ENCODE results near the gene FREM1. TPM values are rescaled to one million over a fixed set of nuclear protein-coding genes. Genes with fewer than 3 reads are reported as not detected.
A peak's percentile ranks its signal among the peaks of the same experiment; 100 is the strongest.

The FREM1 gene
- total and polyA plus RNA-seq, 2 experiments from 2014 or later = 9.2 to 54.4 TPM

DNA sequence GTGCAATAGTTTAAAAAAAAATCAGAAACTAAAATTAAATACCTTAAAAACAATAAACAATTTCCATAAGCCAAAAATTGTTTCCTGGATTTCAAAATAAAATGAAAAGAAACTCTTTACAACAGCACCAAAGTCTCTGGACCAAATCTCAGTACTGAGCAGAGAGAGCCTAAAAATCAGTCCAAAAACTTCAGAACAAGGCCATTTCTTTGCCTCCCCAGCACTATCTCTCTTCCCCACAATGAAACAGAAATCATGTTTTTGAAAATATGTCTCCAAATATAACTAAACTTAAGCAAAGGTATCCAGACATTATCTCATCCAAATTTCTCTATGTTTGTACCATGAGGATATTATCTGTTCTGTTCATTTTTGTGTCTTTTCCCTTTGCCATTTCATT, 1.0 kb downstream of the FREM1 start:
- Histone ChIP-seq H3K9me3 (ENCODE audit: low read depth) (no peaks in the 10 kb centered on the region), H3K36me3 (no peaks in the 10 kb centered on the region), H3K27me3 (no peaks in the 10 kb centered on the region), H3K27ac (peak overlapping the region; percentile 85), H3K4me1 (ENCODE audit: low read depth) (peaks cover 44% of the 10 kb centered on the region), H3K4me3 (peak overlapping the region; percentile 34)
- no peak for DNase-seq (ENCODE audit: low read depth in 1 of 2, low spot score in 1 of 2)
- TF ChIP-seq CTCF (IDR thresholded peaks at IDR 0.05; ENCODE audit: low read depth, low read length) = no peak

DNA sequence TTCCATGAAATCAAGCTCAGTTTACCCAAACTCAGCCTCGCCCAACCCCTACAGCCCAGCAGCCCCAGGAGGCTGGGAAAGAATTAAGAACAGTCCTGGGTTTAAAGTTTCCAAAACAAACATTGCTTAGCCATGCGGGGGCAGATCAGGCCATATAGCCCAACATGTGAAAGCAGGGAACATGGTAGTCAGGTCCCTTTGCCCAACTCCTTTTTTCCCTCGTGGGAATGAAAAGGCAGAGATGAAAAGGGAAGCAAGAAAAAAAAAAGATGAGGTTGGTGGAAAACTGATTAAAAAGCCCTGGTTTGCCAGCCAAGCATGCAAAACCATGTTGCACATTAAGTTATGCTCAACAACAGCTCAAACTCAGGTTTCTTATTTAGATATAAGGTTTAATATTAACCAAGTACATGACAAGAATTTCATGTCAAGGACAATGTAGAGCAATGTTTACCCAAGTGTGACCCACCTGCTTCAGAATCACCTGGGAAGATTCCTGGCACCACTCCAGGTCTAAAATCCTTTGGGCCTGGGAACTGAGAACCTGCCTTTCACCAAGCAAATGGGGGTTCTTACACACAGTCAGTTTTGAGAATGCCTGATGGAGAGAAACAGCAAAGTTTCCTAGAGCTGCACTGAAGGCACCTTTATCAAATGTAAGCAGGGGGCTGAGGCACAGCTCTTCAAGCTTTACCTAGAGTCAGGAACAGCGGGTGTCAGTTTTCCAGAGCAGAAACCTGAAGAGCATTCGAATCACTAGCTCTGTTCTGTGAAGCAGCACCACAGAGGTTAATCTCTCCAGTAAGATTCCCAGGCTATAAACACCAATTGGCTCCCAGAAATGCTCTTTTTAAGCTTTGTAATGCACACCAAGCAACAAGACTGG, 1.7 kb downstream of the FREM1 start:
- Histone ChIP-seq H3K9me3 (ENCODE audit: low read depth) (no peaks in the 10 kb centered on the region), H3K4me1 (ENCODE audit: low read depth) (peaks cover 44% of the 10 kb centered on the region), H3K27me3 (no peaks in the 10 kb centered on the region), H3K27ac (peak overlapping the region; percentile 85), H3K36me3 (no peaks in the 10 kb centered on the region), H3K4me3 (peak overlapping the region; percentile 34)
- DNase-seq (ENCODE audit: low read depth in 1 of 2, low spot score in 1 of 2) = peak in 1 of 2 donors; percentile 44
- TF ChIP-seq CTCF (IDR thresholded peaks at IDR 0.05; ENCODE audit: low read depth, low read length) = no peak

DNA sequence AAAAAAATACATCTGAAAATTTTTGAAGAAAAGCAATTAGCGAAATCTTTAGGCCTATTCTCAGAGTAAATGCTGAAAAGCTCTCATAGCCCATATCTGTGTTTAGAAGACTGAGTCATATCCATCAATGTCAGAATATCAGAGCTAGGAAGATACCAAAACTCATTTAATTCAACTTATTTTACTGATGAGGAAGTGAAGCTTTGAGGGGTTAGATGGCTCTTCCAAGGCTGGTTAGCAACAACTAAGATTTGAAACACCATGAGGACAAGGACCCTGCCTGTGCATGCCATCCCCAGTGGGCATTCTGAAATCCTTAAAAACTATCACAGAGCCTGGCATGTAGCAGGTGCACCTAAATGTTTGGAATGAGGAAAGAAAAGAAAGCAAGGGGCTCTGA, 2.5 kb downstream of the FREM1 start:
- peaks cover 44% of the 10 kb centered on the region for H3K4me1 ChIP-seq (ENCODE audit: low read depth)
- H3K9me3 ChIP-seq (ENCODE audit: low read depth) = no peaks in the 10 kb centered on the region
- no peak for TF ChIP-seq CTCF (IDR thresholded peaks at IDR 0.05; ENCODE audit: low read depth, low read length)
- no peak for DNase-seq (ENCODE audit: low read depth in 1 of 2, low spot score in 1 of 2)
- peak overlapping the region; percentile 80 for H3K27ac ChIP-seq
- H3K36me3 ChIP-seq = no peaks in the 10 kb centered on the region
- H3K4me3 ChIP-seq = peak overlapping the region; percentile 34
- no peaks in the 10 kb centered on the region for H3K27me3 ChIP-seq

- no peaks in the 10 kb centered on the region for H3K27me3 ChIP-seq
- peaks cover 42% of the 10 kb centered on the region for H3K4me1 ChIP-seq (ENCODE audit: low read depth)
- no peaks in the 10 kb centered on the region for H3K9me3 ChIP-seq (ENCODE audit: low read depth)
- peak overlapping the region; percentile 34 for H3K4me3 ChIP-seq
- peak overlapping the region; percentile 80 for H3K27ac ChIP-seq
- H3K36me3 ChIP-seq = no peaks in the 10 kb centered on the region
- TF ChIP-seq CTCF (IDR thresholded peaks at IDR 0.05; ENCODE audit: low read depth, low read length) = no peak
- peak in 1 of 2 donors; percentile 26 for DNase-seq (ENCODE audit: low read depth in 1 of 2, low spot score in 1 of 2)
Measured at GRCh38 chr9:14907360-14907685, 2.9 kb downstream of the FREM1 start.

GRCh38 chr9:14906644-14907359, 3.4 kb downstream of the FREM1 start:
- peak overlapping the region; percentile 80 for H3K27ac ChIP-seq
- H3K27me3 ChIP-seq = no peaks in the 10 kb centered on the region
- no peaks in the 10 kb centered on the region for H3K9me3 ChIP-seq (ENCODE audit: low read depth)
- H3K4me1 ChIP-seq (ENCODE audit: low read depth) = peaks cover 46% of the 10 kb centered on the region
- no peaks in the 10 kb centered on the region for H3K36me3 ChIP-seq
- no peak for TF ChIP-seq CTCF (IDR thresholded peaks at IDR 0.05; ENCODE audit: low read depth, low read length)
- peak in 1 of 2 donors; percentile 63 for DNase-seq (ENCODE audit: low read depth in 1 of 2, low spot score in 1 of 2)
- H3K4me3 ChIP-seq = no peak overlapping the region

Measured in cardiac muscle cell (in vitro differentiated cells and primary cell).